Measurements from ENCODE around the gene KCNIP4. TPM values are rescaled to one million over a fixed set of nuclear protein-coding genes. Genes with fewer than 3 reads are reported as not detected.

KCNIP4 gene
- total and polyA plus RNA-seq, 2 of the 4 experiments (the other 2 are of a cell fraction): not detected

GRCh38 chr4:20916106-20916505 is 1032.5 kb downstream of the KCNIP4 start:
- Histone ChIP-seq H3K9ac (ENCODE audit: low read depth, low read length) (no peak overlapping the region), H3K4me1 (ENCODE audit: control insufficient read depth, insufficient read depth, low read length) (no peaks in the 10 kb centered on the region), H3K27me3 (ENCODE audit: control insufficient read depth, insufficient read depth, low read length) (no peaks in the 10 kb centered on the region), H2BK120ac (ENCODE audit: low read depth, low read length) (no peak overlapping the region), H3K27ac (ENCODE audit: insufficient read depth, low read length) (no peak overlapping the region), H3K18ac (ENCODE audit: low read depth, low read length) (no peak overlapping the region), H3K79me1 (ENCODE audit: low read depth in 1 of 2, low read length in 2 of 2) (no peaks in the 10 kb centered on the region), H4K20me1 (ENCODE audit: insufficient read depth, low read length) (no peaks in the 10 kb centered on the region), H4K8ac (ENCODE audit: low read depth in 2 of 2, low read length in 2 of 2) (no peak overlapping the region), H4K91ac (ENCODE audit: insufficient read depth, low read depth, low read length) (no peak overlapping the region), H3K4ac (ENCODE audit: low read depth, low read length) (no peak overlapping the region), H3K14ac (replicated peaks; ENCODE audit: low read depth, low read length) (no peak overlapping the region), H3K9me1 (ENCODE audit: insufficient read depth, low read length) (no peaks in the 10 kb centered on the region), H2AK5ac (ENCODE audit: low read depth, low read length) (no peak overlapping the region), H3K4me2 (ENCODE audit: low read depth, low read length) (no peak overlapping the region), H3K36me3 (ENCODE audit: control insufficient read depth, insufficient read depth, low read length) (no peaks in the 10 kb centered on the region), H3K56ac (ENCODE audit: extremely low read depth, insufficient read depth, low read length) (no peak overlapping the region), H2BK20ac (ENCODE audit: low read depth, low read length) (no peak overlapping the region), H3K9me3 (ENCODE audit: control insufficient read depth, insufficient read depth, low read length) (peaks cover 5% of the 10 kb centered on the region; the same call in 1 of the 2 replicates), H3K4me3 (ENCODE audit: insufficient read depth, low read depth, low read length) (no peak overlapping the region), H4K5ac (ENCODE audit: low read depth, low read length) (no peak overlapping the region), H2BK15ac (ENCODE audit: low read depth, low read length) (no peak overlapping the region), H3K23ac (ENCODE audit: low read depth, low read length) (no peak overlapping the region), H2BK5ac (ENCODE audit: low read depth, low read length, poor library complexity, severe bottlenecking) (no peak overlapping the region), H2AK9ac (replicated peaks; ENCODE audit: low read depth, low read length, poor library complexity) (no peak overlapping the region), H2AFZ (replicated peaks; ENCODE audit: low read length, poor library complexity) (no peak overlapping the region)
- TF ChIP-seq SMC3 (IDR thresholded peaks at IDR 0.05; ENCODE audit: low read depth, low read length): no peak
- no peak for TF ChIP-seq MXI1 (IDR thresholded peaks at IDR 0.05; ENCODE audit: borderline replicate concordance, low read depth, low read length)
- TF ChIP-seq MAZ (IDR thresholded peaks at IDR 0.05; ENCODE audit: borderline replicate concordance, low read depth, low read length): no peak
- no peak for TF ChIP-seq MAFK (IDR thresholded peaks at IDR 0.05; ENCODE audit: low read depth, low read length)
- no peak for TF ChIP-seq RAD21 (IDR thresholded peaks at IDR 0.05; ENCODE audit: low read length)
- no peak for TF ChIP-seq RCOR1 (IDR thresholded peaks at IDR 0.05; ENCODE audit: insufficient replicate concordance, low read length)
- no peak for TF ChIP-seq POLR2A (IDR thresholded peaks at IDR 0.05; ENCODE audit: low read depth, low read length)
- TF ChIP-seq BHLHE40 (IDR thresholded peaks at IDR 0.05; ENCODE audit: low read depth, low read length): no peak
- no peak for TF ChIP-seq NFE2L2 (IDR thresholded peaks at IDR 0.05; ENCODE audit: low read depth, low read length)
- no peak for TF ChIP-seq USF2 (IDR thresholded peaks at IDR 0.05; ENCODE audit: low read depth, low read length)
- TF ChIP-seq CEBPB (IDR thresholded peaks at IDR 0.05; ENCODE audit: low read depth, low read length): no peak
- TF ChIP-seq, protein P1, sequence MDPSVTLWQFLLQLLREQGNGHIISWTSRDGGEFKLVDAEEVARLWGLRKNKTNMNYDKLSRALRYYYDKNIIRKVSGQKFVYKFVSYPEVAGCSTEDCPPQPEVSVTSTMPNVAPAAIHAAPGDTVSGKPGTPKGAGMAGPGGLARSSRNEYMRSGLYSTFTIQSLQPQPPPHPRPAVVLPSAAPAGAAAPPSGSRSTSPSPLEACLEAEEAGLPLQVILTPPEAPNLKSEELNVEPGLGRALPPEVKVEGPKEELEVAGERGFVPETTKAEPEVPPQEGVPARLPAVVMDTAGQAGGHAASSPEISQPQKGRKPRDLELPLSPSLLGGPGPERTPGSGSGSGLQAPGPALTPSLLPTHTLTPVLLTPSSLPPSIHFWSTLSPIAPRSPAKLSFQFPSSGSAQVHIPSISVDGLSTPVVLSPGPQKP (IDR thresholded peaks at IDR 0.05; ENCODE audit: borderline replicate concordance, low read depth, low read length): no peak
- ChIA-PET POLR2A (ENCODE audit: unreplicated experiment) (no interaction called here), CTCF (interaction anchor here (0.6 kb wide), 1 partner anchor 805 kb away, joined by 3 read pairs; no protein-coding TSS in a partner anchor)
- WGBS, 2 experiments (ENCODE audit: extremely low coverage in 2 of 2, insufficient read length in 1 of 2): no CpG with 5 or more reads among the region's 1 CpG
- ATAC-seq (ENCODE audit: low read depth) (no peak), DNase-seq (no peak)
- dilution Hi-C loops (cut with HindIII; ENCODE audit: low sequenced_read_pairs, unreplicated experiment) (no loop called here), in situ Hi-C loops (cut with MboI; ENCODE audit: low sequenced_read_pairs) (no loop called here), intact Hi-C loops (cut with micrococcal nuclease) (no loop called here)
- BruUV-seq (replicated peaks): no TSS peak
